ENCODE results near the gene DHX29.

DNA sequence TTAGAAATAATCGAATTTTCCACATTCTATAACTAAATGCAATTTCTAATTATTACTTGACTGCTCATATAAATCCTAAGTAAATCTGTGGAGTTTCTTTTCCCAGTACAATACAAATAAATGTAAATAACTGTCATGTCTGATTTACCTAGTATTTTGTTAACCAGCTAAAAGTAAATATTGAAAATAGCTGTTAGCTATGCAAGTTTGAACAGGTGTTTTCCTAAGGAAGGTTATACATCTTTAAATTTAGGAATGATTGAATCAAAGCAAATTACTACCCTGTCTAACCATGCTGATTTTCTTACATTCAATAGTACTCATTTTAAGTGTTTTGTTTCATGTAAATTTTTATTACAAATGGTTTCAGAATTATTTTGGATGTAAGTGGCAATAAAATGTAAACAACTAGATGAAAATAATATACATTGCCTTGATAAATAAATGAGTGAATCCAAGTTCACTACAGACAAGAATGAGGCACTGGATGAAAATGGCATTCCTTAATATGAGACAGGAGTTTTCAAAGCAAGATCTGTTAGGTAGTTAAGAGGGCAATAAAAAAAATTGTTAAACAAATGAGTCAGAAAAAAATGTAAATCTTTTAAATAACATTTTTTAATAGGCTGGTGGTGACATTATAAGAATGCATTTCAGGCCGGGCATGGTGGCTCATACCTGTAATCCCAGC is 96.2 kb downstream of the DHX29 start:
- no peak for TF ChIP-seq CTCF (IDR thresholded peaks at IDR 0.05; ENCODE audit: low read depth, low read length)
- no peak for TF ChIP-seq POLR2A (IDR thresholded peaks at IDR 0.05; ENCODE audit: extremely low read depth, insufficient read length)
- no peak for TF ChIP-seq MYC (IDR thresholded peaks at IDR 0.05; ENCODE audit: low read depth, low read length)
